Measurements from ENCODE around the gene EEPD1.

DNA sequence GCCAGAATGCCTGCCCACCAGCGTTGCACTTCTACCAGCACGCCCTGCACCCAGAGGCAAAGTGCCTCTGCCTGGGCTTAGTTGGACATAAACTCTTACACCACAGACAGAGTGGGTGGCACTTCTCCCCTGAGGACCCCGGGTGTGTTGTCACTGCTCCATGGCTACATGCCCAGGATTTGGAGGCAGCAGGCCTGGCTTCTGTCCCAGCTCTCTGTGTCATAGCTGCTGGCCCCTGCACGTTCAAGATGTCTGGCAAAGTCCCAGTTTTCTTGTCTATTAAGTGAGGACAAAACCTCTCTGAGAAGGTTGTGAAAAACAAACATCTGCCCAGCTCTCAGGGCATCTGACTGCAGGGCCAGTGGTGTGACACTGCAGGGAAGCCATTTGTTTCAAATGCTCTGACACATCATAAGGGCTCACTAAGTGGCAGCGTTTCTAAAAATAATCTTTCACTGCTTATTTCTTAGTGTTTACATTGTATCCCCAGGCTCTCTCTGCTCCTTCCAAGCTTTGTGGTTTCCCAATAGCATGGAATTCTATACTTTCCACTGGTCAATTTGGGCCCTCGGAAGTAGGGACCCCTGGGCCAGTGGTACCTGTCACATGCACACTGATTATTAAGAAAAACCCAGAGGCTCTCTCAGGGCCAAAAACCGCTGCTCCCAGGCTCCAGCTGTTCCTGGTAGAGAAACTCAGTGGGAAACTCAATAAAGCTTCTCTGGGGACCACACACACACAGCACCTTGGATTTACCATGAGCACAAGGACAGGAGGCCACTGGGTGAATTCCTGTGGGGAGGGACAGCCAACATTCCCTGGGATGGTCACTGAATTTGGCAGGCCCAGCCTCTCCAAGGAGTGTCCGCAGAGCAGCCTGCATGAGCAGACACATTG is 150.4 kb downstream of the EEPD1 start:
- TF ChIP-seq, protein P1, sequence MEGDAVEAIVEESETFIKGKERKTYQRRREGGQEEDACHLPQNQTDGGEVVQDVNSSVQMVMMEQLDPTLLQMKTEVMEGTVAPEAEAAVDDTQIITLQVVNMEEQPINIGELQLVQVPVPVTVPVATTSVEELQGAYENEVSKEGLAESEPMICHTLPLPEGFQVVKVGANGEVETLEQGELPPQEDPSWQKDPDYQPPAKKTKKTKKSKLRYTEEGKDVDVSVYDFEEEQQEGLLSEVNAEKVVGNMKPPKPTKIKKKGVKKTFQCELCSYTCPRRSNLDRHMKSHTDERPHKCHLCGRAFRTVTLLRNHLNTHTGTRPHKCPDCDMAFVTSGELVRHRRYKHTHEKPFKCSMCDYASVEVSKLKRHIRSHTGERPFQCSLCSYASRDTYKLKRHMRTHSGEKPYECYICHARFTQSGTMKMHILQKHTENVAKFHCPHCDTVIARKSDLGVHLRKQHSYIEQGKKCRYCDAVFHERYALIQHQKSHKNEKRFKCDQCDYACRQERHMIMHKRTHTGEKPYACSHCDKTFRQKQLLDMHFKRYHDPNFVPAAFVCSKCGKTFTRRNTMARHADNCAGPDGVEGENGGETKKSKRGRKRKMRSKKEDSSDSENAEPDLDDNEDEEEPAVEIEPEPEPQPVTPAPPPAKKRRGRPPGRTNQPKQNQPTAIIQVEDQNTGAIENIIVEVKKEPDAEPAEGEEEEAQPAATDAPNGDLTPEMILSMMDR (IDR thresholded peaks at IDR 0.05): no peak
- TF ChIP-seq POLR2A (IDR thresholded peaks at IDR 0.05): no peak
